ENCODE measurements around the gene LRRC61.
A peak's percentile ranks its signal among the peaks of the same experiment; 100 is the strongest.

The LRRC61 gene

GRCh38 chr7:150360363-150361058 is 37.4 kb downstream of the LRRC61 start (continued):
- TF ChIP-seq TRIM28 (IDR thresholded peaks at IDR 0.05; ENCODE audit: borderline replicate concordance, low read length) (no peak), YY2 (tag by site-specific recombination; IDR thresholded peaks at IDR 0.05) (no peak), ZNF449 (tag by site-specific recombination; IDR thresholded peaks at IDR 0.05) (no peak), SALL2 (tag by site-specific recombination; IDR thresholded peaks at IDR 0.05; ENCODE audit: borderline replicate concordance) (no peak), SP3 (tag by site-specific recombination; IDR thresholded peaks at IDR 0.05) (no peak), ZNF585B (tag by site-specific recombination; IDR thresholded peaks at IDR 0.05) (no peak), ZNF37A (tag by site-specific recombination; IDR thresholded peaks at IDR 0.05) (no peak), ZNF76 (tag by site-specific recombination; IDR thresholded peaks at IDR 0.05; ENCODE audit: borderline replicate concordance, low read depth) (no peak; the same call in 1 of the 2 replicates), PRDM6 (tag by site-specific recombination; IDR thresholded peaks at IDR 0.05) (peak; percentile 54), ZNF248 (tag by site-specific recombination; IDR thresholded peaks at IDR 0.05) (no peak), KLF1 (tag by site-specific recombination; IDR thresholded peaks at IDR 0.05) (no peak), ZSCAN30 (tag by site-specific recombination; IDR thresholded peaks at IDR 0.05) (0 out of 2 replicates have a peak, but pooled peaks have one; percentile 19), ZNF10 (tag by site-specific recombination; IDR thresholded peaks at IDR 0.05) (no peak), ZSCAN18 (tag by site-specific recombination; IDR thresholded peaks at IDR 0.05) (no peak), ZBTB21 (tag by site-specific recombination; IDR thresholded peaks at IDR 0.05) (no peak), ZNF692 (tag by site-specific recombination; IDR thresholded peaks at IDR 0.05) (no peak), ZNF23 (tag by site-specific recombination; IDR thresholded peaks at IDR 0.05; ENCODE audit: borderline replicate concordance) (no peak), ZNF157 (tag by site-specific recombination; IDR thresholded peaks at IDR 0.05) (no peak), BCL11A (tag by site-specific recombination; IDR thresholded peaks at IDR 0.05; ENCODE audit: low read depth) (no peak), ZNF623 (tag by site-specific recombination; IDR thresholded peaks at IDR 0.05) (no peak), MZF1 (tag by site-specific recombination; IDR thresholded peaks at IDR 0.05; ENCODE audit: borderline replicate concordance) (no peak), ZNF747 (tag by site-specific recombination; IDR thresholded peaks at IDR 0.05) (no peak), SP7 (tag by site-specific recombination; IDR thresholded peaks at IDR 0.05) (no peak), ZNF830 (tag by site-specific recombination; IDR thresholded peaks at IDR 0.05; ENCODE audit: low read depth) (no peak), ZNF610 (tag by site-specific recombination; IDR thresholded peaks at IDR 0.05; ENCODE audit: borderline replicate concordance) (no peak), ZBTB44 (tag by site-specific recombination; IDR thresholded peaks at IDR 0.05) (0 out of 2 replicates have a peak, but pooled peaks have one; percentile 7), ZNF274 (IDR thresholded peaks at IDR 0.05; ENCODE audit: low read length) (no peak), ZNF274 (tag by site-specific recombination; IDR thresholded peaks at IDR 0.05; ENCODE audit: borderline replicate concordance) (no peak), ZNF514 (tag by site-specific recombination; IDR thresholded peaks at IDR 0.05) (no peak), ZNF645 (tag by site-specific recombination; IDR thresholded peaks at IDR 0.05) (no peak), GLI2 (tag by site-specific recombination; IDR thresholded peaks at IDR 0.05; ENCODE audit: borderline replicate concordance, low read depth) (0 out of 2 replicates have a peak, but pooled peaks have one; percentile 77), ZNF2 (tag by site-specific recombination; IDR thresholded peaks at IDR 0.05) (peak; percentile 11; the same call in 1 of the 2 replicates)
